ENCODE results near the gene TMEM38A. TPM values are rescaled to one million over a fixed set of nuclear protein-coding genes. Genes with fewer than 3 reads are reported as not detected.
A peak's percentile ranks its signal among the peaks of the same experiment; 100 is the strongest.

TMEM38A gene, protein sequence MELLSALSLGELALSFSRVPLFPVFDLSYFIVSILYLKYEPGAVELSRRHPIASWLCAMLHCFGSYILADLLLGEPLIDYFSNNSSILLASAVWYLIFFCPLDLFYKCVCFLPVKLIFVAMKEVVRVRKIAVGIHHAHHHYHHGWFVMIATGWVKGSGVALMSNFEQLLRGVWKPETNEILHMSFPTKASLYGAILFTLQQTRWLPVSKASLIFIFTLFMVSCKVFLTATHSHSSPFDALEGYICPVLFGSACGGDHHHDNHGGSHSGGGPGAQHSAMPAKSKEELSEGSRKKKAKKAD
- total RNA-seq, result 2.2 and 3.5 TPM in 2 replicates

DNA sequence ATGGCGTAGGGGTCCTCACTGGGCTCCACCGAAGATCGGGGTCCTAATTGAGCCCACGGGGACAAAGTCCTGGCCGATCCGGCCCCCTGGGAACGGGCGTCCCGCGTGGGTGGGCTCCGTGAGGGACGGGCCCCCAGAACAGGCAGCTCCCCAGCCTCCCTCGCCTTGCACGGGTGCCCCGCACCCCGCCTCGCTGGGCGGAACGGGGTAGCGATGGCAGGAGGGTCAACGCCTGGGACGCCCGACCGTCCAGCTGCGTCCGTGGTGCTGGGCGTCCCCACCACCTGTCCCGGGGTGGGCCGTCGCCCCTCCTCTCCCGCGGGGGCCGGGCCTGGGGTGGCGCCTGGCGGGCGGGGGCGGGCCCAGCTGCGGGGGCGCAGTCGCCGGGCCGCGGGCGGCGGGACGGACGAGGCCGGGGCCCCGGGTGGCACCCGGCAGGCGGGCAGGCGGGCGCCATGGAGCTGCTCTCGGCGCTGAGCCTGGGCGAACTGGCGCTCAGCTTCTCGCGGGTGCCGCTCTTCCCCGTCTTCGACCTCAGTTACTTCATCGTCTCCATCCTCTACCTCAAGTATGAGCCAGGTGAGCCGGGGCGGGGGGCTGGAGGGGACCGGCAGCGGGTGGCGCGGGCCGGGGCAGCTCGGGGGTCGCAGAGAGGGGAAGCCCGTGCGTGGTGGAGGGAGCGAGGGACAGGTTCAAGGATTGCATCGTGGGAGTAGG is at the start of gene TMEM38A:
Gene TMEM38A, plus strand, starts transcription at position 377 of the 717 bp plus-strand sequence. Its CDS starts 79 bp downstream, at position 456.
- H3K4me3 ChIP-seq (ENCODE audit: low read depth, low read length), result peak within 1 kb of the TSS; percentile 98
- no peak for TF ChIP-seq CTCF (conservative IDR thresholded peaks at IDR 0.05; ENCODE audit: low read depth, low read length)
- DNase-seq (ENCODE audit: low read depth), result no peak

DNA sequence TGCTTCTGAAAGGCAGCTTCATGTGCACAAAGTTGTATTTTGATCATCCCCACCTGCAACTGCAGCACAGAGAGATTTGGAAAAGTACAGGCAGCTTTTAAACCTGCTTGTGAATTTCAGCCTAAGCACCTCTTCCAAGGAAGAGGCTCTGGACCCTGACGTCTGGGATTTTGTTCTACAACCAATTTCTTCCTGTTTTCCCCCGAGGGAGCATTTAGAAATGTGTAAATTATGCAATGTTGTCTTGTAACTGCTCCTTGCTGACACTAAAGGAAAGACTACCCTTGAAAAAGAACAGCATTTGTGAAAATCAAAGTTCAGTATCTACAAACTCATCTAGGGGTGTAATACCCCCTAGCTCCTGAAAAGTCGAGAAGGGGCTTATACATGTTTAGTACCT is 48.3 kb upstream of the TMEM38A start:
- DNase-seq (ENCODE audit: low read depth), result no peak
- TF ChIP-seq CTCF (conservative IDR thresholded peaks at IDR 0.05; ENCODE audit: low read depth, low read length), result no peak
- H3K4me3 ChIP-seq (ENCODE audit: low read depth, low read length), result no peak overlapping the region

DNA sequence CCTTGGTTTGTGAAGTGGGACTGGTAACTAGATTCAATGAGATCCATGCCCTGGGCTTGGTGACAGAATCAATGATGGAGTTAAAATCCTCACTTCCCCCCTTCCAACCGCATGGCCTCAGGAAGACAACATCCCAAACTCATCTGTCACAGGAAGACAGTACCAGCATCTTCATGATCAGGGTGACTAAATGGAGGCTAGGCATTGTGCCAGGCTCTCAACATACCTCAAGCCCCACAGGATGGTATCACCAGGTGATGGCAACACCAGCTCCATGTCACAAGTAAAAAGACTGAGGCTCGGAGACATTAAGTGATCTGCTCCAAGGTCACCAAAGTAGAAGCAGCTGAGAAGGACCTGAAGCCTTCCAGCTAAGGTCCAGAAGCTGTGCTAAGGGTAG is 47.1 kb upstream of the TMEM38A start:
- H3K4me3 ChIP-seq (ENCODE audit: low read depth, low read length), result no peak overlapping the region
- TF ChIP-seq CTCF (conservative IDR thresholded peaks at IDR 0.05; ENCODE audit: low read depth, low read length), result no peak
- DNase-seq (ENCODE audit: low read depth), result no peak

GRCh38 chr19:16614941-16615340 is 46.0 kb upstream of the TMEM38A start:
- H3K4me3 ChIP-seq (ENCODE audit: low read depth, low read length), result no peak overlapping the region
- no peak for DNase-seq (ENCODE audit: low read depth)
- TF ChIP-seq CTCF (conservative IDR thresholded peaks at IDR 0.05; ENCODE audit: low read depth, low read length), result no peak

DNA sequence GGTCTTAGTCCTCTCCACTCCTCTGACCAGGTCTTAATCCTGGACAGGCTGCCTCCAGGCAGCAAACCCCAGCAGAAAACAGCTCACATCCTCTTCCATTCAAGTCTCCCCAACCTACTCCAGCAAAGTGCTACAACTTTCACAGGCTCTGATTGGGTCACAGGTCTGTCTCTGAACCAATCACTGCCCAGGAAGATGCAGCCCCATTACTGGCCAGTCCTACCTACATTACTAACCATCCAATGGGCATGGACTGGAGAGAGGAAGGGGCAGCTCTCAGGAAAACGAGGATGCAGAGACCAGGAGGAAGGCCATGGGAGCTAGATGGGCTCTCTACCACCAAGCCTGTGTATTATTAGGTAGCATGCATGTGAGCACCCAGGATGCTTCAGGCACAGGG is 45.1 kb upstream of the TMEM38A start:
- no peak for TF ChIP-seq CTCF (conservative IDR thresholded peaks at IDR 0.05; ENCODE audit: low read depth, low read length)
- DNase-seq (ENCODE audit: low read depth), result no peak
- H3K4me3 ChIP-seq (ENCODE audit: low read depth, low read length), result no peak overlapping the region

GRCh38 chr19:16618248-16618647 is 42.7 kb upstream of the TMEM38A start:
- DNase-seq (ENCODE audit: low read depth), result no peak
- H3K4me3 ChIP-seq (ENCODE audit: low read depth, low read length), result no peak overlapping the region
- TF ChIP-seq CTCF (conservative IDR thresholded peaks at IDR 0.05; ENCODE audit: low read depth, low read length), result no peak
